ENCODE measurements around the gene ACTL7A.

ACTL7A gene

DNA sequence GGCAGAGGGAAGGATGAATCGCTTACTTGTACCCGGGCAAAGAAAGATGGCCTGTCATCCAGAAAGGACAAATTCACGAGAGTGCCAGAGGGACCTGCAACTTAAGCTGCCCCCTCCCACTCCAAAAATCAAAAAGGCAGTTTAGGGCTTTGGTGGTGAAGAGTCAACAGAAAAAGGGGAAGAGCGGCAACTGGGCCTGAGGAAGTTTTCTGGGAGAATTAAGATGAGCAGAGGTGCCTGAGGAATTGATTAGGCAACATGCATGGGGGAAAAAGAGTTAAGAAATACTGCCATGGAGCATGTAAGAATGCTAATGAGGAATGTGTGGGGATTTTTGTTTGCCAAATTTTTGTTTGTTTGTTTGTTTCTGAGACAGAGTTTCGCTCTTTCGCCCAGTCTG, 4.5 kb upstream of the ACTL7A start:
- Mint-ChIP-seq H3K27me3 (peaks cover 6% of the 10 kb centered on the region), H3K9me3 (no peaks in the 10 kb centered on the region), H3K4me1 (no peaks in the 10 kb centered on the region), H3K27ac (no peak overlapping the region), H3K36me3 (no peaks in the 10 kb centered on the region), H3K4me3 (no peak overlapping the region)
- no peak for DNase-seq
- CTCF ChIA-PET, result no interaction called here

DNA sequence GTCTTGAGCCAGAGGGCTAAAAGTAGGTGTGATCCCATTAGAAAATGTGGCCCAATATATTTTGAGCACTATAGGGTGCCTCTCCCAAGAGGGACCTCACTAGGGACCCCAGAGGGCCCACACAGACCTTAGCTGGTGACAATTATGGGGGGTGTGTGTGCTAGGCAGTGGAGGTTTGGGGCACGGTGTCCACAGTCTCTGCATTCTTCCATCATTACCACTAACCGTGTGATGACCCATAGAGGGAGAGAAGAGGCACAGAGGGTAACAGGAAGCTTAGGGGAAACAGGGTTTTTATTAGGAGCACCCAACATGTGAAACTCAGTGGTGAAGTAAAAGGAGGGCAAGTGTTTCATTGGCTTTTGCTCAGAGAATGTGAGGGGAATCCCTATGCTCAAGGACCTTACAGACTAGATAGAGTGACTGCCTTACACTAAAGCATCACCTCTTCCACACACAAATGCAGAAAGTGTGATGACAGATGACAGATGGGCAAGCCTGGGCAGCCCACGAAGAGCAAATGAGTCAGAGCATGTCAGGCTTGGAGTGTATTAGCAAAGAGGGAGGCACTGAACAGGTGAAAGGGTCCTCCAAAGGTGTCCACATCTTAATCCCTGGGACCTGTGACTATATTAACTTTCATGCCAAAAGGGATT, 2.5 kb upstream of the ACTL7A start:
- DNase-seq, result no peak
- H3K27me3 Mint-ChIP-seq, result no peaks in the 10 kb centered on the region
- CTCF ChIA-PET, result no interaction called here
- H3K36me3 Mint-ChIP-seq, result no peaks in the 10 kb centered on the region
- H3K4me3 Mint-ChIP-seq, result no peak overlapping the region
- H3K27ac Mint-ChIP-seq, result no peak overlapping the region
- no peaks in the 10 kb centered on the region for H3K9me3 Mint-ChIP-seq
- no peaks in the 10 kb centered on the region for H3K4me1 Mint-ChIP-seq

DNA sequence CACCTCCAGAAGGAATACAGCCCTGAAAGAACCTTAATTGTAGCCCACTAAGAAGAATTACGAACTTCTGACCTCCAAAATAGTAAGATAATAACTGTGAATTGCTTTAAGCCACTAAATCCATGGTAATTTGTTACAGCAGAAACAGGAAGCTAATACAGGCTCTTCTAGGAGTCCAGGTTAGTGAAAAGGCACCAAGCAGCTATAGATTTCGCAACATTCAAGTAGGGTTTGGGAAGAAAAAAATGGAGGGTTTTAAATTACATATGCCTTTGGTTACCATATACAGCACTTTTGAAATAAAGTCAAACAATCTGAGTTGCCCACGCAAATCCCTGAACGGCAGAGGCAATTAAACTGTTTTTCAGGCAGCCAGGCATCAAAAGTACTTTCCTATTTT, 1.7 kb upstream of the ACTL7A start:
- Mint-ChIP-seq H3K9me3 (no peaks in the 10 kb centered on the region), H3K36me3 (no peaks in the 10 kb centered on the region), H3K4me3 (no peak overlapping the region), H3K4me1 (no peaks in the 10 kb centered on the region), H3K27ac (no peak overlapping the region), H3K27me3 (no peaks in the 10 kb centered on the region)
- DNase-seq, result no peak
- CTCF ChIA-PET, result no interaction called here

DNA sequence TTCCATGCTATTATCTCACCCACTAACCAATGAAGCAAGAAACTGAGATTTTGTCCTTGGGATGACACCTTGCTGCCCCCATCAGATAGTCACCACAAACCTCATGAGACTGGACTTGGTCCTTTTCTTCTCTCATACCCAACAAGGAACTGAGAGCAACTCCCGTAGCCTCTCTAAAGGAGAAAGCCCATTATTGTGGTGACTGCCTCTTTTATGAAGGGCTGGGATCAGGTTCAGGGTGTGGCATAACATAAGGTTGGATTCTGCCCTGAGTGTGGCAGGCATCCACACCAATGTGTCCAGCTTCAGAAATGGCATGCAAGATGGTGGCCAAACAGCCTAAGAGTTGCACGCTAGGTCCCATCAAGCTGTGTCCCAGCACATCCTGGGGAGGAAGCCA, 1.3 kb upstream of the ACTL7A start:
- Mint-ChIP-seq H3K9me3 (no peaks in the 10 kb centered on the region), H3K36me3 (no peaks in the 10 kb centered on the region), H3K4me3 (no peak overlapping the region), H3K4me1 (no peaks in the 10 kb centered on the region), H3K27me3 (no peaks in the 10 kb centered on the region), H3K27ac (no peak overlapping the region)
- CTCF ChIA-PET, result no interaction called here
- no peak for DNase-seq

DNA sequence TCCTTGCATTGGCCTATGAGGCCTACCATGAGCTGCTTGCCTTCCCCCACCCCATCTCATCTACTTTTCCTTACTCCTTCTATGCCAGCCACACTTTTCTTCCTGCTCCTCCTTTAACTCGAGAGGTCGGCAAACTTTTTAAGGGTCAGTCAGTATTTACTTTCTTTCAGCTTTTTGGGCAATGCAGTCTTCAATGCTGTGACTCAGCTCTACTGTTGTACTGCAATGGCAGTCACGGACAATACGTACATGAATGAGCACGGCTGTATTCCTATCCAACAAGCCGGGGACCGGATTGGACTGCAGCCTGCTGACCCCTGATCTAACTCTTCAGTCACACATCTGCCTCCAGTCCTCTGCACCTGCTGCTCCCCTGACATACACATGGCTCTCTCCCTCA, 602 bp upstream of the ACTL7A start:
- Mint-ChIP-seq H3K27me3 (no peaks in the 10 kb centered on the region), H3K36me3 (no peaks in the 10 kb centered on the region), H3K9me3 (no peaks in the 10 kb centered on the region), H3K4me1 (no peaks in the 10 kb centered on the region), H3K27ac (no peak overlapping the region), H3K4me3 (no peak overlapping the region)
- no peak for DNase-seq
- CTCF ChIA-PET, result no interaction called here

DNA sequence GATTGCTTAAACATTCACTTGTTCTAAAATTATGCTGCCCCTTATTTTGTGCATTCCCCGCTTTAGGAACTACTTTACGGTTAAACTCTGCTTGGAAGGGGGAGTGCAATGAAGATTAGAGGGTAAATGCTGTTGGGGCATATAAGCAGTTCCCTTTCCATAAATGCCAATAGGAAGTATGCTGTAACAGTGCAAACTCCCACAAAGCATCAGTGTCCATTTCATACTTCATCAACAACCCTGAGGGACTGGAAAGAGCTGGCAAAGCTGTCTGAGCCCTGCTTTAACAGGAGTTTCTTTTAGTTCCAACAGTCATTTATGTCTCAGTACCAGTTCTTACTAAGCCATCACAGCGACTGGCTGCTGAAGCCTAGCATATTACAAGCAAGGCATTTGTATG, 1.8 kb downstream of the ACTL7A start:
- no peak for DNase-seq
- no peak overlapping the region for H3K27ac Mint-ChIP-seq
- CTCF ChIA-PET, result no interaction called here
- no peaks in the 10 kb centered on the region for H3K9me3 Mint-ChIP-seq
- H3K27me3 Mint-ChIP-seq, result no peaks in the 10 kb centered on the region
- H3K4me1 Mint-ChIP-seq, result no peaks in the 10 kb centered on the region
- peaks cover 13% of the 10 kb centered on the region for H3K36me3 Mint-ChIP-seq
- no peak overlapping the region for H3K4me3 Mint-ChIP-seq

DNA sequence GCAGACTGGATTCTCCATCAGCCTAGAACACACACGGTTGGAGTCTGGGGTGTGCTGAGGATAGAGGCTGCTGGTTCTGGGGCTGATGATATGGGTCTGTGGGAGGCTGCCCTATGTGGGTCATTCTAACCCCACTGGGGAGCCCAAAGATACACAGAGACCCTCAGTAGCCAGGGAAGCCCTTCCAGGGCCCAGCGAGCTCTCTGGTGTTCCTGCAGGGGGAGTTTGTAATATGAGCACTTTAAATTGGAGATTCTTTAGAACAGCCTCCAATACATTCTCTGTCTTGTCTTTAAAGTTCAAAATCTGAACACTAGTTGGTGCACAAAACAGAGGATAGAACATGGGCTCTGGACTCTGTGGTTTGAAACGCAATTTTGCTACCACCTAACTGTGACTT, 2.4 kb downstream of the ACTL7A start:
- H3K27ac Mint-ChIP-seq, result no peak overlapping the region
- CTCF ChIA-PET, result interaction anchor here (0.8 kb wide), 1 partner anchor 90 kb away, joined by 3 read pairs; no protein-coding TSS in a partner anchor

DNA sequence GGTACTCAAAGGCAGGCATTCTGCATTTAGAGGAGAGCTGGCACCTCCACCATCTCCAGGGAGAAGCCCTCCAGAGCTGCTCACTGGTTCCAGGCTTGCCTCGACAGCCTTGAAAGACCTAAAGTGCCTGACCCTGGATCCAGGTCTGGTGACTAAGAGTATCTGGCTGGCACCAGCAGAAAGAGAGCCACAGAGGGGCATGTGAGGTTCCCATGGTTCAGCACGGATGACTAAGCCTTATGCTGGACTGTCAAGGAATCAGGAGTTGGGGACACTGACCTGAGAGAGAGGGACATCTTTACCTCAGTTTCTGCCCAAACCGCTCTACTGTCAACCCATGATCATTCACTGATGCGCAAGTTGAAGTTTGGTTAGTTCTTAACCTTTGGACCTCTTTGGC, 3.0 kb downstream of the ACTL7A start:
- CTCF ChIA-PET, result interaction anchor here (0.6 to 0.8 kb wide), 2 partner anchors 89 to 655 kb away, joined by 3 read pairs; no protein-coding TSS in a partner anchor
- Mint-ChIP-seq H3K36me3 (peaks cover 15% of the 10 kb centered on the region), H3K9me3 (no peaks in the 10 kb centered on the region), H3K27me3 (no peaks in the 10 kb centered on the region), H3K4me3 (no peak overlapping the region), H3K27ac (no peak overlapping the region), H3K4me1 (no peaks in the 10 kb centered on the region)
- no peak for DNase-seq

More for the DNA sequence above, 2.4 kb downstream of the ACTL7A start:
- Mint-ChIP-seq H3K27me3 (no peaks in the 10 kb centered on the region), H3K9me3 (no peaks in the 10 kb centered on the region), H3K36me3 (peaks cover 14% of the 10 kb centered on the region), H3K4me1 (no peaks in the 10 kb centered on the region), H3K4me3 (no peak overlapping the region)
- no peak for DNase-seq

DNA sequence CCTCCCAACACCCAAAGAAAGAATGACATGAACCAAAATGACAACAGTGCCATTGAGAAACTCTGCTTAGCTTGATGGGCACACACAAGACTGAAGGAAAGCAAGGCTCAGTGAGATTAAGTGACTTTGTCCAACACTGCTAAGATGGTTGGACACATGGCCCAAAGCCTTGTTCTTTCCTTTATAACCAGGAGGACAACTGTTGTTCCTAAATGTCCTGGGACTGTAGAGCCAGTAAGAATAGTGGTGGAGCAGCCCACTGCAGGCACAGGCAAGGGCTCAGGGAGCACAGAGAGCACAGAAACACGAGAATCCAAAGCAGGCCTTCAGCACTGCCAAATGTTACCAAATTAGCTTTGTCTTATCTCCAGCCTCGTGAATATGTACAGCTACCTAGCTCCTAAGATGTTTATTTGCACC, 3.9 kb downstream of the ACTL7A start:
- Mint-ChIP-seq H3K9me3 (peaks cover under 1% of the 10 kb centered on the region), H3K27me3 (no peaks in the 10 kb centered on the region), H3K36me3 (peaks cover 20% of the 10 kb centered on the region), H3K4me3 (no peak overlapping the region), H3K27ac (no peak overlapping the region), H3K4me1 (no peaks in the 10 kb centered on the region)
- CTCF ChIA-PET, result no interaction called here
- DNase-seq, result no peak

DNA sequence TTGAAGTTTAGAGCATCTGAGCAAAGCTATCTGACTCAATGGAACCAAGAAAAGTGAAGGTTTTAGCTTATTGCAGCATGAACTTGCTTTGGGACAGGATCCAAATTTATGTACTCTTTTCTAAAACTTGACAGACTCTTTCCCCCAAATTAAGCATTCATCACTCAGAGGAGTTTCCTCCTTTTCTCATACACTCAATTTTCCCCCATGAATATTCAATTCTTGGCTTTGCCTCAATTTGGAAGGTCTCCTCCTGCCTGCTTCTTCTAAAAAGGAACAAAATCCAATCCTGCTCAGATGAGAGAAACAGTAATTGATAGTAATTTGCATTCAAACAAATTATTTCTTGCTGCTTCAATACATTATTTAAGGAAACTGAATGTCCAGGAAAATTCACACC, 5.0 kb downstream of the ACTL7A start:
- CTCF ChIA-PET, result no interaction called here
- no peak overlapping the region for H3K4me3 Mint-ChIP-seq

DNA sequence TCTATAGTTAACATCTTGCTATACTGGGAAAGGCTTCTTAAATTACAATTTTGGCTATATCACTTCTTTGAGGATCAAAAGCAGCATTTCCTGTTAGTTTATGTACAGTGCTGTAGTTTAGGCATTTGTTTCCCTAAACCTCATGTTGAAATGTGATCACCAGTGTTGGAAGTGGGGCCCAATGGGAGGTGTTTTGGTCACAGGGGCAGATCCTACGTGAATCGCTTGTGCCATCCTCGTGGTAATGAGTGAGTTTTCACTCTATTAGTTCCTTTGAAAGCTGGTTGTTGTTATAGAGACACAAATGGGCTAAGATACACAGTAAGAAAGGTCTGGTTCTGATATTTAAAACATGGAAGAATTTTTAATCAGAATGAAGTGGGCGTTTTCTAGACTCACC, 5.8 kb downstream of the ACTL7A start:
- H3K9me3 Mint-ChIP-seq, result peaks cover 2% of the 10 kb centered on the region
- H3K4me3 Mint-ChIP-seq, result no peak overlapping the region
- H3K4me1 Mint-ChIP-seq, result no peaks in the 10 kb centered on the region

More for the DNA sequence above, 5.0 kb downstream of the ACTL7A start:
- H3K27ac Mint-ChIP-seq, result no peak overlapping the region
- no peaks in the 10 kb centered on the region for H3K4me1 Mint-ChIP-seq
- H3K9me3 Mint-ChIP-seq, result peaks cover 2% of the 10 kb centered on the region
- H3K27me3 Mint-ChIP-seq, result no peaks in the 10 kb centered on the region
- H3K36me3 Mint-ChIP-seq, result peaks cover 29% of the 10 kb centered on the region
- no peak for DNase-seq

DNA sequence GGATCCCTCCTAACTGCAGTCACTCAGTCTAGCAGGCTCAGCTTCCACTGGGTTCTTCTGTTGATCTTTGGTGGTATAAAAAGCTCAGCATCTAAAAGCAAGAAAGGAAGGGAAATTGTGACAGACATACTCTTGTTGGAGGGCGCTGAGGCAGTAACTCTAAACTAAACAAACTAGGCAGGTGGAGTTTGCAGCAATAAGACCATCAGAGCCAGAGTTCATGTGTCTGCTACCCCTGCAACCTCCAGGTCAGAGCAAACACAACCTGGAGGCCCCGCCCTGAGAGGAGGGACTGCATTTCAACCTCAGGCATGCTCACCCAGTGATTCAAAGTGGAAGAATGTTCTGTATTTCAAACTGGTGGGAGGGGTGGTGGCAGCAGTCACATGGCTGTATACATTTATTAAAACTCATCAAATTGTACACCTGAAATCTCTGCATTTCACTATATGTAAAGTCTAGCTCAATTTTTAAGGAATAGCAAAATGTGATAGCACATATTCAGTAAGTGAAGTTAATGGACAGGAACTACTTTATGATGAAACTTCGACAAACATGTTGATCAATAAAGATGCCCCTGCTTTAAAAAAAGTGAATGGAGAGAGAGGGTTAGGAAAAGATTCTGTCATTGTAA, 7.1 kb downstream of the ACTL7A start:
- no peak for DNase-seq
- peaks cover 40% of the 10 kb centered on the region for H3K36me3 Mint-ChIP-seq
- no peak overlapping the region for H3K4me3 Mint-ChIP-seq
- CTCF ChIA-PET, result interaction anchor here (1.3 kb wide), 1 partner anchor 8 kb away, joined by 4 read pairs; no protein-coding TSS in a partner anchor
- peaks cover 2% of the 10 kb centered on the region for H3K9me3 Mint-ChIP-seq
- H3K27me3 Mint-ChIP-seq, result no peaks in the 10 kb centered on the region
- no peak overlapping the region for H3K27ac Mint-ChIP-seq
- H3K4me1 Mint-ChIP-seq, result no peaks in the 10 kb centered on the region

More for the DNA sequence above, 5.8 kb downstream of the ACTL7A start:
- Mint-ChIP-seq H3K27ac (no peak overlapping the region), H3K36me3 (peaks cover 32% of the 10 kb centered on the region), H3K27me3 (no peaks in the 10 kb centered on the region)
- CTCF ChIA-PET, result interaction anchor here (1.3 kb wide), 1 partner anchor 9 kb away, joined by 4 read pairs; no protein-coding TSS in a partner anchor
- DNase-seq, result no peak

DNA sequence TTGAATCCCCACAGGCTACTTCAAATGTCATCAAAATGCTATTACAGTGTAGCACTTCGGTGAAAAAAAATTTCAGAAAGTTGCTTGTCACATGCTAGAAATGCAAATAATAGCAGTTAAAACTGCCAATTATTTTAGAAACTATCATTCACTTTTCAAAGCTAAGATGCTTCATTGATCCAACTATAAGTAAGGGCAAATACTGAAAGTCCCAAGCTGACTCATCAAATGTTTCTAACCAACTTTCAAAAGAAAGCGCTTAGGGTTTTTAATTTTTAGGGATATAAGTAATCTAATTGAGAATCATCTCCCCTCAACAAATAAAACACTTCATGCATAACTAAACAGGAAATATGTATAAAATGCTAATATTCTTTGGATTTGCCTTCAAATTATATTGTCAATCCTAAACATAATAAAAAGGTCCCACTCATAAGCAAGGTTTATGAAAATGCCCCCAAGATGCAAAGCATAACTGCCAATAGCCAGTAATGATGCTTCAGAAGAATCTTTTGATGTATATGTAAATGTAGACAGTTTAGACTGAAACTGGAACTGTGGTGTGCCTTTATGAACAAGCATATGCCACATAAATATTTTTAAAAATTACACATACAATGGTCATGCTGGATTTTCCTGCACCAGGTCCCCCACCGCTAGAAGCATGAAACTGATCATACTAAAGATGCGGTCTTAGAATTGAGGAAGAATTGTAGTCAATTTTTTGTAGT, 12.2 kb downstream of the ACTL7A start:
- Mint-ChIP-seq H3K27ac (no peak overlapping the region), H3K27me3 (no peaks in the 10 kb centered on the region), H3K4me3 (no peak overlapping the region), H3K4me1 (no peaks in the 10 kb centered on the region), H3K36me3 (peaks cover 48% of the 10 kb centered on the region), H3K9me3 (peaks cover 2% of the 10 kb centered on the region)
- CTCF ChIA-PET, result no interaction called here
- DNase-seq, result no peak

DNA sequence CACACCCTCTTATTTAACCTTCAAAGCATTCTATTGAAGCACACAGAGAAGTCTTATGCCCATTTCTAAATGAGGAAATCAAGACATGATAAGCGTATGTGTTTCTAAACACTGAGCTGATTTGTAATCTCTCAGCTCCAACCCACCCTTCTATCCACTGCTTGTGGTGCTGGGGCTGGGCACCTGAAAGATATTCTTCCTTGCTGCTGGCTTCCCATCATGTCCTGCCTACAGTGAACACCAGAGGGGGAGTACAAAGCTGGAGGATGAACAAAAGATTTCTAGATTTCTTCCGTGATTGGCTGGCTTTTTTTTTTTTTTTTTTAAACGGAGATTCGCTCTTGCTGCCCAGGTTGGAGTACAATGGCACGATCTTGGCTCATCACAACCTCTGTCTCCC, 14.4 kb downstream of the ACTL7A start:
- CTCF ChIA-PET, result interaction anchor here (0.6 to 1.4 kb wide), 2 partner anchors 8 to 465 kb away, joined by 3 to 4 read pairs; no protein-coding TSS in a partner anchor
- H3K36me3 Mint-ChIP-seq, result peaks cover 43% of the 10 kb centered on the region
- H3K4me3 Mint-ChIP-seq, result no peak overlapping the region
- no peak for DNase-seq
- no peaks in the 10 kb centered on the region for H3K27me3 Mint-ChIP-seq
- no peaks in the 10 kb centered on the region for H3K9me3 Mint-ChIP-seq
- H3K27ac Mint-ChIP-seq, result no peak overlapping the region
- no peaks in the 10 kb centered on the region for H3K4me1 Mint-ChIP-seq

Data from activated naive CD4-positive, alpha-beta T cell treated with anti-CD3 and anti-CD28 coated beads, Interleukin-2, amount 10 ng/mL, durations not matched to agents 7 days and 5 days (primary cell).